GM21576 (cell line): Measurements from ENCODE around the gene HOXC13.

ENCODE experiments used
- ATAC-seq: cut with Tn5 transposase; IDR thresholded peaks from one replicate; pipeline ENCODE4 v1.9.1; 2021; ENCODE audit warnings: mild to moderate bottlenecking, moderate library complexity; ENCODE audit not compliant: unreplicated experiment

Gene HOXC13, protein sequence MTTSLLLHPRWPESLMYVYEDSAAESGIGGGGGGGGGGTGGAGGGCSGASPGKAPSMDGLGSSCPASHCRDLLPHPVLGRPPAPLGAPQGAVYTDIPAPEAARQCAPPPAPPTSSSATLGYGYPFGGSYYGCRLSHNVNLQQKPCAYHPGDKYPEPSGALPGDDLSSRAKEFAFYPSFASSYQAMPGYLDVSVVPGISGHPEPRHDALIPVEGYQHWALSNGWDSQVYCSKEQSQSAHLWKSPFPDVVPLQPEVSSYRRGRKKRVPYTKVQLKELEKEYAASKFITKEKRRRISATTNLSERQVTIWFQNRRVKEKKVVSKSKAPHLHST

DNA sequence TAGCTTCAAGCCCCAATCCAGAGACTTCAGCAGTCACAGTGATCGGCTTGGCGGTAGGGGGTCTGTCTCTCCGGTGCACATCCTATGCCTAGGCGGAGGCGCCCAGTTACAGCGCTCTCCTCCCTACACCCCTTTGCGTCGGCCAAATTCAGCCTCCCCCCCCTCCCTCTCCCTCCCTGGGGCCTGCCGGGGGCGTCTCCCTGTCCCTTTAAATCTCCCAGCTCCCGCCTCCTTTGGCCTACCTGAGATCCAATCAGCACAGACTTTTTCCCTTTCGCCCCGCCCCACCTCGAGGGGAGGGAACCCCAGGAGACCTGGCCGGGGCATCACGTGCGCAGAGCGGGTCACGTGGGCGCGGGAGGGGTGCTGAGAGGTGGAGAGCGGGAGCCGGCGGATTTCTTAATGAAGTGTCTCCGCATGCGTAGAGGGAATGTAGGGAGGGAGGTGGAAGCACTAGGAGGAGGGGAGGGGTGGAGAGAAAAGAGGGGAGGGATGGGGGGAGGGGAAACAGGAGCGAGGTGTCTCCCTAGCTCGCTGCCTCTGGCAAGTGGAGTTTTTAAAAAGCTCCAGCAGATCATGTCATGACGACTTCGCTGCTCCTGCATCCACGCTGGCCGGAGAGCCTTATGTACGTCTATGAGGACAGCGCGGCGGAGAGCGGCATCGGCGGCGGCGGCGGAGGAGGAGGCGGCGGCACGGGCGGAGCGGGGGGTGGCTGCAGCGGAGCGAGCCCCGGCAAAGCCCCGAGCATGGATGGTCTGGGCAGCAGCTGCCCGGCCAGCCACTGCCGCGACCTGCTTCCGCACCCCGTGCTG, at the start of gene HOXC13:
HOXC13 (plus strand) TSS at position 506 of the 815 bp plus-strand sequence; CDS start at position 582, 76 bp downstream.
- ATAC-seq = no peak

DNA sequence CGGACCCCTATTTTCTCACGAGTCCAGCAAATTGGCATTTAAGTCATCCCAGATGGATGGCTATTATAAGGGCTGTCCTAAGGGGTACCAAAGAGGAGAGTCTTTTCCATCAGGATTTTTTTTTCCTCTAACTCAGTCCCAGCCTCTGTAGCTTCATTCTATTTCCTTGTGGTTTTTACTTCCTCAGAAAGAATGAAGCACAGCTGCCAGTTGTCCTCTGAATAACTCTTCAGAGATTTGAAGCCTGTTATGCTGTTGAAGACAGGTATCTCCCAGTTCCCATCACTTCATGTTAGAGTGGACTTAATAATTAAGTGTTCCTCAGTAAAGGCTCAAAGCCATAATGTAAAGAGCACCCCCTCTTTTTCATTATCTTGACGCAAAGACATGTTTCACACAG, 48.5 kb upstream of the HOXC13 start:
- no peak for ATAC-seq

DNA sequence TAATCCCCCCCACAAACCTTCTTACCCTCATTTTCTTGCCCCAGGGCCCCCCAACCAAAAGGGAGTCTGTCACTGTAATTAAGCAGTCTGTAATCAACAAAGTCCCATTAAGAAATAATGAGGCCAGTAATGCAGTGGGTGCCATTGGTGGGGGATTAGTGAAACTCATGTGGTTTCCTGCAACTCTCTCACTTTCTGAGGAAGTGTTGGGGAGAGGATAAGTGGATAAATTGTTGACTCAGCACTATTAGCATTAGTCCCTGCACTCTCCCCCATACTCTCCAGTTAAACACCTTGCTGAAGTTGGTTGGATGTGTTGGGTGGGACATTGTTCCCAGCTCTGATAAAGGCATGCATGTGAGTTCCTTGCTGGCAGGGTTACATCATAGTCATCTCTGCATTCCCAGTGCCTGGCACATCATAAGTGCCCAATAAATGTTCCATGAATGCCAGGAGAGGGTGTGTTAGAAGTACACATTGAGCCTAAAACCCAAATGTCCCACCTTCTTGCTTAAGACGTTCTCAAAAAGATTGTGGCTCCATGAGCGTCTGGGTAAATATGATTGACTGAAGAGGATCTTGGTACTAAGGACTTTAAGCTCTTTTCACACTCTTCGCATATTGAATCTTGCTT, 45.8 kb upstream of the HOXC13 start:
- no peak for ATAC-seq

DNA sequence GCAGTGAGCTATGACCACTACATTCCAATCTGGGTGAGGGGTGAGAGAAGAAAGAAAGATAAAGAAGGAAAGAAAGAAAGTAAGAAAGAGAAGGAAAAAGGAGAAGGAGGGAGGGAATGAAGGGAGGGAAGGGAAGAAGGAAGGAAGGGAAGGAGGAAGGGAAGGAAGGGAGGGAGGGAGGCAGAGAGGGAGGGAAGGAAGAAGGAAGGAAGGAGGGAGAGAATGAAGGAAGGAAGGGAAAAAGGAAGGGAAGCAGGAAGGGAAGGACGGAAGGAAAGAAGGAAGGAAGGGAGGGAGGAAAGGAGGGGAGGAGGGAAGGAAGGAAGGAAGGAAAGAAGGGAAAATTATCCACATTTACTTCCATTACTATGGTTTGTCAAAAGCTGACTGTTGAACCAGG, 39.4 kb upstream of the HOXC13 start:
- no peak for ATAC-seq

DNA sequence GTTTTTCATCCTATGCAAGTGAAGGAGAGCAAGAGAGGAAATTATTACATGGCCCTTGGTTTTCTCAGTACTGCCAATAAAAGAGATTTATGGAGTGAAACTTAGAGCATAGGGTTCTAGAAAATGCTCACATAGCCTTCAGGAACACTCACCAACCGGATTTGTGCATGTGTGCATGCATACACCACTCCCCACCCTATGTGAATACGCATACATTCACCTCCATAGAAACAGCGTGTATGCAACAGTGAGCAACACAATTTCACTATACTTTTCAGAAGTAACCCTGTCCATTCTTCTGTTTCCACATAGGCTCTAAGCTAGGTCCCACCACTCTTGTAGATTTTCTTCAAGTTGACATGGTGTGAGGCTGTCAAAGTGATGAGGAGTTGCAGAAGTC, 31.5 kb upstream of the HOXC13 start:
- no peak for ATAC-seq

DNA sequence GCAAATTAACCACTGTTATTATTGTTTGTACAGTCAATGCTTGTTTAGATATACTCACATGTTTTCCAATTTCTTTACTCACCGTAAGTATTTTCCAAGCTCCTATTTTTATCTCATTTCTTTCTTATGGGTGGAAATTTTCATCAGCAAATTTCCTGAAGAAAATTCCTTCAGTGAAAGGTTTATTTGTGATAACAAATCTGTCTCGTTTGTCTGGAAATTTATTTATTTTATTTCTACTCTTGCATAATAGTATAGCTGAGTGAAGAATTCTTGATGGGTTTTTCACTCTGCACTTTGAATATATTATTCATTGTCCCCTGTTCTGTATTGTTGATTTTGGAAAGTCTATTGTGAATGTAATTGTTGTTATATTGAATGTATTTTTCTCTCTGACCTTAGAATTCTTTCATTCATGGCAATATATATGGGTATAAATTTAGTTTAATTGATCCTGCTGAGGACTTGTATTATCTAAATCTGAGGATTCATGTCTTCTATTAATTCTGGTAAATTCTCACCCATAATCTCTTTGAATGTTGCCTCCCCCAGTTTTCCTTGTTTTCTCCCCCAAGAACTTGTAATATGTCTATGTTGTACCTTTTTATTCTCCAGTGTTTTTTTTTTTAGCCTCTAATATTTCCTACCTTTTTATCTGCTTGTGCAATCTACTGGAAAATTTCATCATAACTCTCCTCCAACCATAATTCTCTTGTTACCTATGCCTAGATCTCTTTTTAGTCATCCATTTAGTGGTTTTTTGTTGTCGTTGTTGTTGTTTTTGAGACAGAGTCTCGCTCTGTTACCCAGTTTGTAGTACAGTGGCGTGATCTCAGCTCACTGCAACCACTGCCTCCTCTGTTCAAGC, 21.6 kb upstream of the HOXC13 start:
- ATAC-seq = no peak

DNA sequence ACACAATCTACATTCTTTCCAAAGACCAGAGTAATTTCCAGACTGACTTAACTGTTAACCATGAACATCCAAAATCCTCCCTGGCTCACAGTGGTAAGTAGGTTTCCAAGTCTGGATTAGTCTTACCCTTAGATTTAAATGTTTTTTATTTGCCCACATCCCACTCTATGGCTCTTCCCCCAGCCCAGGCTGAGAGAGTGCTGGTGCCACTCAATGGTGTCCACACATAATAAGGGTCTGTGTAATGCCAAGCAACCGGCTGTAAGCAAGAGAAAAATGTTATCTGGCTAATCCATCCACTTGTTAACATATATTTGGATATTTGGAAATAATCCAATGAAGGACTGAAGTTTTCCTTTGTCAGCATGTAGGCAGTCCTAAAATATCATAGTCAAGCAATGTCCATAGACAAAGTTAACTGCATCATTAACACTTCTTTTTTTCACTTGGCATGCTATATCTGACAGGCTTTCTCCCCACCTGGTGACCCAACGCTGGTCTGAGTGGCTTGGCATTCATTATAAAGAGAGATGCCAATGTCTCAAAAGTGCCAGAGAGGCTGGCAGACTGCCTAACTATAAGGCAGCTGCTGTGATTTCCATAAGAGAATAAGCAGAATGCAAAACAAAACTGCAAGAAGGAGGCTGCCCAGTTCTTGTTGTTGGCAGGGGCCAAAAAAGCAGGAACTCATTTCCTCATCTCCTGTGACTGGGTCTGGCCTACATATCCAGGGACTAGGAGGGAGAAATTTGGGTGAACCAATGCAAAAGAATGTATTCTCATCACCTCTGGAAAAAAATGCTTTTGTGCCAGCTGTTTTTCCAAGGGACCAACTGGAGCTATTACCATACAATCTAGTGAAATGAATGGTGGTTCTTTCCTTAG, 13.9 kb upstream of the HOXC13 start:
- no peak for ATAC-seq

DNA sequence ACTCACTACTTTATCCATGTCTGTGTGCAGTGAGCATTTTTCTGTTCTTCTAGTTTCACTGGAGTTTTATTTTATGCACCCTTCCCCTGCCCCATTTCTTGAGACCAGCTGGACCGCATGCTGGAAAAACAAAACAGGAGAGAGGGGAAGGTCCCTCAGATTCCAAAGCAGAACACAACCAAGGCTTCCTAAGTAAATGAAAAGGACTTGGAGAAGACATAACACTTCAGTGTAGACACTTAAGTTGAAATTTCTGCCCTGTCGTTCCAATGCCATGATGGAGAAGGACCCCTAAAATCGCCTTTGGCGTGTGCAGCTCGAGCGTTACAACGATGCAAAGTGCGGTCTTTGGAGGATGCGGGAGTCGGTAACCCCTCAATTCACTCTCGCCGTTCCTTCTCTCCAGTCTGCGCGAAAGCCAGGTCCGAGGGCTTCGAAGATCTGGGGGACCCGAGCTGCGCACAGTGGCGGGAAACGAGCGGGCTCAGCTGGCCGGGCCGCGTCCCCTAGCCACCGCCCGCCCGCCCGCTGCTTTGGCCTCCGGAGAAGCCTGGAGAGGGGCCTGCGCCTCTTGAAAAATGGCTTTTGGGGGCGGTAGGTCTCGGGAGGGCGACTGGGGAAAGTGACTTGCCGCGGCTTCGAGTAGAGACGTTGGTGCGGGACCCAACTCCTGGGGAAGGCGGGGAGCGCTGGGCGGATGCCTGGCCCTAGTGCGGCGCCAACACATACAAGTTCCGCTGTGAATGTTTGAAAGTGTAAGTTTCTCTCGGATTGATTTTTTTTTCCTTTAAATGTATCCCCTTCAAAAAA, 11.2 kb upstream of the HOXC13 start:
- ATAC-seq = no peak

DNA sequence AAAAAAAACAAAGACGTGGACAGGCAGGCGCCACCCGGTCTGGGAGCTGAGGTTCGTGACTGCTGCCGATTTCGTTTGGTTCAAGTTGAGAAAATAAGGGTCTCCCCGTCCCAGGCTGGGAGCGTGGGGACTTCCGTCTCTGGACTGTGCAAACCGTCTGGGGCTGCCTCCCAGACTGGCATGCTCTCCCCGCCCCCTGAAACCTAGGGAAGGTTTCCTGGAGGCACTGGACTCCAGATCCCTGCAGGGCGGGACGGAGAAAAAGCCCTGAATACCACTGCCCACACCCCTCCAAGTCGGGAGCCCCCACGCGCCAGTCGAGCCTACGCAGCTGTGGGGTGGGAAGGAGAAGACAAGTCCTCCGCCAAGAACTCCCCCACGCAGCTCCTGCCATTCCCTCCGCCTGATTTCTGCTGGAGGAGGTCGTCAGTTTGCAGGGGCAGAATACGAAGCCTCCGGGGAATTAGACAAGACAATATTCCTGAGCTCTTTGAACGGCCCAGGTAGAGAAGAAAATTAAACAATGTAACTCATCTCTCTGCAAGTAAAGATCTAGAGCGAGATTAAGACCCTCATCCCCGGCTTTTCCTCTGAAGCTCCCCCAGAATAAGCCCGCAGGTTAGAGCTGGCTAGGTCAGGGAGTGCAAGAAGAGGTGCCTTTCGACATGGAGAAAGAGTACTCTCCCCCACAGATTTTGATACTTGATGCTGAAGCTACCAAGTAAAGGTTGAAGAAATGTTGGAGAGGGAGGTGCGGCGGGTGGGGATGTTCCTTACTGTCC, 10.4 kb upstream of the HOXC13 start:
- no peak for ATAC-seq

DNA sequence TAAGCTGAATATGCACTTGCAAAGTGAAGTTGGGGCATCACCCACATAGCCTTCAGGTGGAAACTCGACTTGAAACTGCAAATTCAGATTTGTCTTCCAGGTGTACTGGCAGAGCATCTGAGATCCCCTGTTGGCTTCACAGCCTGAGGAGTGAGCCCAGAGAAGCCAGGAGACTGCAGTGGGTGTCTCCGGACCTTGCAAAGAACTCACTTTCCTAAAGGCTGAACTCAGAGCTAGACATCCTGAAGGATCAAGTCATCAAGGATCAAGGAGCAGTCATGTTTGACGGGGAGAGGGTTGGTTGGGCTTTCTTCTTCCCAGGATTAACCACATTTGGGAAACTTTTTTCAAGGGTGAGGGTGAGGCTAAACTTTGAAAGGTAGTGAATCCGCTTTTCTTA, 9.1 kb upstream of the HOXC13 start:
- ATAC-seq = no peak

DNA sequence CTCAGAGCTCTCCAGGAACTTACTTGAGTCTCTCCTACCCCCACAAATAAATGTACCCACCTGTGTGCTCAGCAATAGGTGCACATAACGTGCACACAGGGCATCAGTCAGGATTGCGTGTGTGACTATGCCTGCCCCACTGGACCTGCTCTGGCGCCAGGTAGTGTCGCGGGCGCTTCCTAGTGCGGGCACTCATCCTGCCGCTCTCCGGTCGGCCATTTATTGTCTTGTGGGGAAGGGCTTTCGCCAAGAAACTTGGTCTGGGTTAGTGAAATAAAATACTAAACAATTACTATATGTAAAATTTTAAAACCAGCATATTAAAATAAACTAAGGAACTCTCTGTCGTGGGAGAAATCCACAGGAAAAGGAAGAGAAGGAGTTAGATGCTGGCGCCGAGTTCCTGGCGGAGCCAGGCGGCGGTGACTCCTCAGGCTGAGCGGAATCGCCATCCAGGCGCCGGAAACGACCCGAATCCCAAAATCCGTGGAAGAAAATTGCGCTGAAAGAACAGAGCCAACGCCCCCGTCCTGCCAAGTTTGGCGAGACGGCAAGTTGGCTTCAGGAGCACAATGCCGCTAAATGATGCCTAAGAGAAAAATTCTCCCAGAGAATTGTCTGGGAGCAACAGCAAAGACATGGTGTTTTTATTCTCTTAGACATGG, 7.9 kb upstream of the HOXC13 start:
- no peak for ATAC-seq

DNA sequence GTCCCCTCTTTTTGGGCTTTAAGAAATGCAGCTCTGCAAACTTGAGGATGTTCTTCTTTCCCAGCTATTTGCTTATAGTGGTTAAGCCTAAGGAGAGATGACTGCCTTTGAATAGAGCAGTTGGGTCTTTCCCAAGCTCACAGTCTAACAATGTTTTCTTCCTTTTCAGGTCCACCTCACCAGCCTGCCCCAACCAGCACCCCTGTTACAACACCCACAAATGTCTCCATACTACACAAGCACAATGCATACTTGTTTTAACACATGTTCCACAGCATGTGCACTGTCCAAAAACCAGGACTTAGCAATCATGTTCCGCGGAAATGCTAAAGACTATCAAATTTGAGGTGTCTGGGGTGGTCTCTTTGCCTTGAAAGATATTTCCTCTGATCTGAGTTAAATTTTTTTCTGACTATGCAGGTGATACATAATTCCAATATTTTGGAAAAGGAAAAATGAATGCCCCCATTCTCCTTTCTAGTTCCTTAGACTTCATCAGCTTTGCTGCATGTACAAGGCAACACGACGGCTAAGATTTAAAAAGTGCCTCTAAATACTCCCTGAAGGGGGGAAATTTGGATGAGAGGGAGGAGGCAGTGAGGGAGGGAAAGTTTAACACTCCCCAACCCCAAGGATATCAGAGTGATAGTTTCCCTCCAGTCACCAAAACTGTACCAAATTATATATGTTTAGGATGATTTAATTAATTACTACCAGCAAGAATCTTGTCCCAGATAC, 6.6 kb upstream of the HOXC13 start:
- no peak for ATAC-seq

DNA sequence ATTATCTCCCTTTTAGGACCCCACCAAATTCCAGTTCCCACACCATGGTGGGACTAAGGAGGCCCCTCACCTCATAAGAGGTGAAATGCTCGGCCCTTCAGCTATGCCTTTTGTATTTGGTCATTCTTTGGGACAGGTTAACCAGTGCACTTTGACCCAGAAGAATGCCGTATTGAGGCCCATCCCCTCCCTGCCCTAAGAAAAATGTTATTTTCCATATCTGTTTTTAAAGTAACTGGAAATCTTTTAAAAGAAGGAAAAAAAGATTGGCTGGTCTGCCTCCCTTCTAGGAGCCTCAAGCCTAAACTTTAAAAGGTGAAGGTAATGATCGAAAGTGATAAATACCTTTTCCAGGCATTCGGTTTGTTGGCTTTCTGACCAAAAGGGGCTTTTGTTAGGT, 5.7 kb upstream of the HOXC13 start:
- ATAC-seq = no peak

DNA sequence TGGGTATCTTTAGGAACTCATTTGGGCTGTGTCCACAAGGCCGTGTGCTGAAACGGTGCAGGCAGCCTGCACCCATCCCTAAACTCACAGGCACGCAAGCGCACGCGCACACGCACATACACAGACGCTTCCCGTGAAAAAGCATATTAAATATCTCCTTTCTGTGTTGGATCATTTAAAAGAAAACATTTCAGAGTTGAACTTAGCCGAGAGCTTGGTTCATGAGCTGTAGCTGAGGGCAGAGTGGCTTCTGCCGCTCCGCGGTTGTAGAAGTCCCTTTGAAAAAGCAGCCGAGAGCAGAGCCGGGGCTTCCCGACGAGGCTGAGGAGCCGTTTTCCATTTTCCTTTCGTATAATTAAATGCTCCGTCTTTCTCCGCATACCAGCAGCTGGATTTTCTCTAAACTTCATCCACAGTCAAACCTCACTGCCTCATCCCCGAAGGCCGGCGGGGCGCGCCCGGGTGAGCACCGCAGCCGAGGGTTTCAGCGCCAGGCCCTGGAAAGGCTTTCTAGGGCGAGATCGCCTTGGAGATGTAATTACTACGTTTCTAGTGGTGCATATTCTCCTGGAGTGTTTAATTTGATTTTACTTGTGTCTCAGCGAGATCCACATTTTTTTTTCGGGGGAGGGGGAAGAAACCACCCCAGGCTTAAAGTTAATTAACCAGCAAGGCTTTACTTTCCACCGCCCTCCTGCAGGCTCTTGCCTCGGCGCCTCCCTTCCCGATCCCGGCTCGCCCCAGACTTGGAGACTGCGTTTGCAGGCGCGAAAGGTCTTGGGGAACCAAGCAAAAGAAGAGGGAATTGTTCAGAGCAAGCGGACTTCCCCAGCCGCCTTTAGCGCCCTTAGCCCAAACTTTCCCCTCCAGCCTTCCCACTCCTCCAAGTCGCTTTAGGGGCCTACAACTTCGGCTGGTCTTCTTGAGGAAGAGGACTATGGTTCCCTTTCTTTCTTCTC, 3.0 kb upstream of the HOXC13 start:
- ATAC-seq = no peak

DNA sequence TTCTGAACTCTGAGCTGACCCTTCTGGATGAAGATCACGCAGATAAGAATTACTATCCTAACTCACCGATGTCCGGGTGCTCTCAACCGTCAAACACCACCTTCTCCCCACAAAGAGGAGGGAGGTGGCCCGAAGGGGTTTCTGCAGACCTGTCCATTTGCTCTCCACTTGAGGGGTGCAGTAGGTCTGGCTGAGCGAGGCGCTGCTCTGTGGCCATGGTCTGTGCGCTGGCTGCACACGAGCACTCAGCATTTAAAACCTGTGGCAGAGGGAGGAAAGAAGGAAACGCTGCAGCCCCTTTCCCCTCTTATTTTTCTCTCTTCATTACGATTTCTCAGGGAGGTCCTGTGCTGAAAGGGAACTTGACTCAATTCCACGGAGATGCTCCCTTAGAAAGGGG, 1.5 kb upstream of the HOXC13 start:
- no peak for ATAC-seq
